ENCODE results near the gene SNTB2.

The SNTB2 gene

GRCh38 chr16:69321080-69321479, 134.1 kb downstream of the SNTB2 start:
- no peak for DNase-seq

- DNase-seq = no peak
These were observed 135.4 kb downstream of the SNTB2 start for GRCh38 chr16:69322343-69322742.

- DNase-seq = no peak
These were observed 136.5 kb downstream of the SNTB2 start for GRCh38 chr16:69323415-69323814.

GRCh38 chr16:69324013-69324531, 137.1 kb downstream of the SNTB2 start:
- no peak for DNase-seq

GRCh38 chr16:69324585-69325253, 137.8 kb downstream of the SNTB2 start:
- no peak for DNase-seq

GRCh38 chr16:69325784-69326171, 138.8 kb downstream of the SNTB2 start:
- no peak for DNase-seq

- no peak for DNase-seq
These were observed 139.4 kb downstream of the SNTB2 start for GRCh38 chr16:69326172-69326873.

GRCh38 chr16:69327585-69328310, 140.8 kb downstream of the SNTB2 start:
- no peak for DNase-seq

- DNase-seq = no peak
These were observed 141.9 kb downstream of the SNTB2 start for GRCh38 chr16:69328854-69329316.

- DNase-seq = no peak
These were observed 142.7 kb downstream of the SNTB2 start for GRCh38 chr16:69329369-69330285.

- peak; percentile 90 for DNase-seq
These were observed 143.5 kb downstream of the SNTB2 start, which contains the start of gene PDF for GRCh38 chr16:69330286-69331109. Gene PDF, minus strand, starts transcription at chr16:69330588. Its CDS starts 18 bp downstream, at chr16:69330570.

- DNase-seq = no peak
These were observed 147.7 kb downstream of the SNTB2 start for GRCh38 chr16:69334696-69335095.

GRCh38 chr16:69338557-69339288, 151.8 kb downstream of the SNTB2 start:
- DNase-seq = no peak

- DNase-seq = peak; percentile 87
These were observed 152.5 kb downstream of the SNTB2 start, which contains the start of the genes COG8 and NIP7 for GRCh38 chr16:69339289-69340094. Gene COG8, minus strand, starts transcription at chr16:69339564. Its CDS starts 12 bp downstream, at chr16:69339552. Gene NIP7, plus strand, starts transcription at chr16:69339772. Its CDS starts 58 bp downstream, at chr16:69339830.

- no peak for DNase-seq
These were observed 153.2 kb downstream of the SNTB2 start for GRCh38 chr16:69340095-69340644.

- DNase-seq = no peak
These were observed 157.2 kb downstream of the SNTB2 start for GRCh38 chr16:69344171-69344570.

- no peak for DNase-seq
These were observed 159.0 kb downstream of the SNTB2 start for GRCh38 chr16:69345923-69346322.

- no peak for DNase-seq
These were observed 159.7 kb downstream of the SNTB2 start for GRCh38 chr16:69346683-69347082.

- DNase-seq = no peak
These were observed 161.3 kb downstream of the SNTB2 start for GRCh38 chr16:69348222-69348621.

All from NCI-H510A (cell line).